Erythroblast (primary cell): ENCODE data around the gene NEXN.
"Not testable (repeated sequence)": the region's sequence is repeated elsewhere in the genome, so short reads cannot be mapped to it uniquely, and the experiment has no call there.

Experiments
- DNase-seq, 2 experiments: peaks; one replicate each; lab custom pipeline; 2025; lab: John Stamatoyannopoulos, UW
- GATA1 ChIP-seq: IDR thresholded peaks from 2 replicates; pipeline ENCODE4 v1.6.1; 2011; ENCODE audit warnings: low read depth, mild to moderate bottlenecking, control low read depth, low read length, moderate library complexity
- POLR2A ChIP-seq: IDR thresholded peaks from 2 replicates; pipeline ENCODE4 v1.6.1; 2011; ENCODE audit warnings: mild to moderate bottlenecking, low read length

Gene NEXN

DNA sequence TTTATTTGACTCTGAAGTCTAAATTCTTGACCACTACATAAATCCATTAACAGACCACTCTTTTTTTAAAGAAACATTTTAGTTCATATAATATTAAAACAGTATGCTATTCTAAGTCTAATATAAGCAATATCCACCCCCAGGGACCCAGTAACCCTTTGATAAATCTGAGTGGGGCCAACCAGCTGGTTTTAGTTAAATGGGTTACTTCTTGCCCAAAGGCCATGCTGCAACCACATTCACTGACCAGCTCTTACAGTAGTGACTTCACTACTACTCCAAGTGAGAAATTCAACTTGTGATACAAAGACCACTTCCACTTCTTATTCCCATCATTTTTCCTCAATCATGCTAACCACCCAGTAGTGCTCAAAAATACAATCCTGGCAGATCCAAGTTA, 70.0 kb downstream of the NEXN start:
- no peak for TF ChIP-seq GATA1
- TF ChIP-seq POLR2A: no peak
- DNase-seq: no peak

- DNase-seq: no peak
- TF ChIP-seq GATA1 (no peak), POLR2A (no peak)
Observed at GRCh38 chr1:77958850-77959249, 70.4 kb downstream of the NEXN start.

- DNase-seq: no peak
- no peak for TF ChIP-seq POLR2A
Observed at GRCh38 chr1:77961392-77961791, 73.0 kb downstream of the NEXN start.

GRCh38 chr1:77966291-77966690, 77.9 kb downstream of the NEXN start:
- TF ChIP-seq POLR2A: no peak
- TF ChIP-seq GATA1: no peak
- DNase-seq: no peak

DNA sequence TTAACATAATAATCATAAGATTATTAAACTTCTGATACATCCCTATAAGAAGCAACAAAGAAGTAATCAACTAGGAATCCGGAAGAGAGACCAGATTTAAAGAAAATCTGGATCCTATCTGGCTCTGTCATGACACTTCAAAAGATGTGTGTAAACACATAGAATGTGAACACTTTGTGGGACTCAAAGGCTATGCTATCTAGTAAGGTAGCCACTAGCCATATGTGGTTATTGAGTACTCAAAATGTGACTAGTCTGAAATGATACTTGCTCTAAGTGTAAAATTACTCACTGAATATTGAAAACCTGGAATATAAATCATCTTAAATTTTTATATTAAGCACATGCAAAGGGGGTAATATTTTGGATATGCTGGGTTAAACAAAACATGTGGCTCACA, 81.8 kb downstream of the NEXN start:
- TF ChIP-seq POLR2A (no peak), GATA1 (no peak)

GRCh38 chr1:77972080-77972479, 83.7 kb downstream of the NEXN start:
- no peak for TF ChIP-seq POLR2A
- TF ChIP-seq GATA1: no peak
- no peak for DNase-seq

More for the DNA sequence above, 81.8 kb downstream of the NEXN start:
- DNase-seq: no peak

GRCh38 chr1:77975386-77975785, 87.0 kb downstream of the NEXN start:
- no peak for DNase-seq
- no peak for TF ChIP-seq POLR2A
- no peak for TF ChIP-seq GATA1

- peak; percentile 12 to 19 for DNase-seq
- TF ChIP-seq GATA1 (no peak), POLR2A (no peak)
Observed at GRCh38 chr1:77975907-77976306, 87.5 kb downstream of the NEXN start.

DNA sequence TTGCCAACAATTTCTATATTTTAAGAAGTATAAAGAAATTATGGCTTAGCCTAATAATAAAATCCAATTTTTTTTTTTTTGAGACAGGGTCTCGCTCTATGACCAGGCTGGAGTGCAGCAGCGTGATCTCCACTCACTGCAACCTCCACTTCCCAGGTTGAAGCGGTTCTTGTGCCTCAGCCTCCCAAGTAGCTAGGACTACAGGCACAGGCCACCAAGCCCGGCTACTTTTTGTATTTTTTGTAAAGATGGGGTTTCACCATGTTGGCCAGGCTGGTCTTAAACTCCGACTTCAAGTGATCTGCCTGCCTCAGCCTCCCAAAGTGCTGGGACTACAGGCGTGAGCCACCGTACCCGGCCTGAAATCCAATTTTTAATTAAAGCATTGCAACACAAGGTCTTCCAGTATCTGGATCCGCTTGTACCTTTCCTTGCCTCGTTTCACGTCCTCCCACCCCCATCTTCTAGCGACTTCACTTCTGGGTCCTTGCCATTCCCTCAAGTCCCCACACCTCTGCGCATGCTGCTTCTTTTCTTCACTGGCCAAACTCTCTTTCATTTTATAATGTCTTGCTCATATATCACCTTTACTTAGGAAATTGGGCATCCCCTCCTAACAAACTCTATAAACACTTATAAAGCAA, 88.1 kb downstream of the NEXN start:
- peak; percentile 27 to 31 for DNase-seq
- TF ChIP-seq POLR2A (no peak), GATA1 (no peak)

- TF ChIP-seq GATA1: no peak
- TF ChIP-seq POLR2A: no peak
Observed at GRCh38 chr1:77977989-77978292, 89.5 kb downstream of the NEXN start.

GRCh38 chr1:77978293-77978968, 90.0 kb downstream of the NEXN start:
- TF ChIP-seq GATA1 (no peak), POLR2A (peak; percentile 64)
- DNase-seq: peak; percentile 92 to 96

More at GRCh38 chr1:77977989-77978292, 89.5 kb downstream of the NEXN start:
- DNase-seq: no peak

DNA sequence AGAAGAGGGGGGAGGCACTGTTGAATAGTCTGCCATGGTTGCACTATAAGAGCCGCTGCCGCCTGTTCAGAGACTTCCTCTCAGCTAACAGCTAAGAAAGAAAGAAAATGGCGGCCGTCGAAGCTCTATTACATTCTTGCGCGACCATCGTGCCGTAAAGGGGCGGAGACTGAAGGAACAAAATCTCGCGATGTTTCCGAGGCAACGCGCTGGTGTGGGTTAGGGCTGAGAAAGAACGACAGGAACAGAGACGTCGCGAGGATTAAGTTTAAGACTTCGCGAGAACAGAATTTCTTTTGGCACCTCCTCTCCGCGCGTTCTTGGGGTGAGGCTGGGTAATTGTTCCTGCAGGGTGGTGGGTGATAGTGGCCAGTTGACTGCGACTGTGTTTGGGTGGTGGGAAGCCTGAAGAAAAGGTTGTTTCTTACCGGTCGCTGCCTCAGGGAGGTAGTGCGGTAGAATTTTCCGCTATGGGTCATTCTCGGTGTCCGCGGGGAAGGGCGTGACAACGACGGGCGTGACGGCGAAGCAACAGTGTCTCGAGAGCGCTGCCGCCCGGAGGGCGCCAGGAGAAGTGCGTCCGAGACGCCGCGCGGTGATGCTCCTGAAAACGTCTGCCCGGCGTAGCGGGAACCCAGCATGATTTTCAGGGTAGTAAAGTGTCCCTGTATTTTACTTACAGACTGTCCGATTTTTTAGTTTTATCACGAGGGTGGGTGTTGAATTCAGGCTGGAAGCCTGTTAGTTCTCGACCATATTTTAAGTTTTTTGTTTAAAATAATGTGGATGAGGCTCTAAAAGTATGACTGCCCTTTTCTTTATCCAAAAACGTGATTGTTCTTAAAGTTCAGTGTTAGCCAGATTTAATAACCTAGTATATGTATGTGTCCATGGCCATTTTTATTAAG, 90.8 kb downstream of the NEXN start, which contains the start of gene FUBP1:
Gene FUBP1, minus strand, starts transcription at position 104 of the 908 bp plus-strand sequence. Its CDS starts 68 bp downstream, at position 36.
- DNase-seq: peak; percentile 99
- TF ChIP-seq GATA1 (no peak), POLR2A (peak; percentile 96)

DNA sequence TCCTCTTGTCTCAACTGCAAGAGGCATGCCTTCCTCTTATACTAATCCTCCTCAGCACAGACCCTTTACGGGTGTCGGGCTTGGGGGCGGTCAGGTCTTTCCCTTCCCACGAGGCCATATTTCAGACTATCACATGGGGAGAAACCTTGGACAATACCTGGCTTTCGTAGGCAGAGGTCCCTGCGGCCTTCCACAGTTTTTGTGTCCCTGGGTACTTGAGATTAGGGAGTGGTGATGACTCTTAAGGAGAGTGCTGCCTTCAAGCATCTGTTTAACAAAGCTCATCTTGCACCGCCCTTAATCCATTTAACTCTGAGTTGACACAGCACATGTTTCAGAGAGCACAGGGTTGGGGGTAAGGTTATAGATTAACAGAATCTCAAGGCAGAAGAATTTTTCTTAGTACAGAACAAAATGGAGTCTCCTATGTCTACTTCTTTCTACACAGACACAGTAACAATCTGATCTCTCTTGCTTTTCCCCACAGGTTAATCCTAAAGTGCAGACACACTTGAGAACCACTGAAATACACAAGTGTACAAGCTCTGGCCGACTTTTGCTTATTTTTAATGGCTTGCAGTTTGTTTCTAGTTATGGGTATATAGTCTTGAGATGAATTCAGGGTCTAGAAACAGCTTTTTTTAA, 95.0 kb downstream of the NEXN start:
- not testable (repeated sequence) for DNase-seq

GRCh38 chr1:77983997-77984355, 95.6 kb downstream of the NEXN start:
- TF ChIP-seq POLR2A: no peak
- TF ChIP-seq GATA1: no peak
- no peak for DNase-seq
